Calu3 (cell line): ENCODE results near the gene XRN2. TPM values are rescaled to one million over a fixed set of nuclear protein-coding genes. Genes with fewer than 3 reads are reported as not detected.

Experiments
- BruUV-seq: library from RNA; stranded (reverse); fragments of 400-500 nt; replicated peaks from 2 replicates; lab custom pipeline; 2021; lab: Mats Ljungman, UMichigan
- CTCF ChIA-PET: fragments of 300-600 bp; sonication (Branson Sonifier 250); formaldehyde crosslinking; loops from one replicate; lab custom pipeline; 2022; ENCODE audit warnings: antibody characterized with exemption; lab: Charles Lee
- DNase-seq: peaks from one replicate; pipeline ENCODE4 v3.0.0; 2022
- H3K27ac Mint-ChIP-seq: one replicate; pipeline ENCODE4 v1.8.0; 2022; ENCODE audit warnings: mixed read lengths; ENCODE audit not compliant: unreplicated experiment
- H3K27me3 Mint-ChIP-seq: one replicate; pipeline ENCODE4 v1.8.0; 2022; ENCODE audit warnings: mixed read lengths; ENCODE audit not compliant: unreplicated experiment
- H3K36me3 Mint-ChIP-seq: one replicate; pipeline ENCODE4 v1.8.0; 2022; ENCODE audit warnings: mild to moderate bottlenecking, moderate library complexity, mixed read lengths; ENCODE audit not compliant: insufficient read depth, unreplicated experiment
- H3K4me1 Mint-ChIP-seq: one replicate; pipeline ENCODE4 v1.8.0; 2022; ENCODE audit warnings: mild to moderate bottlenecking, low read depth, mixed read lengths; ENCODE audit not compliant: unreplicated experiment
- H3K4me3 Mint-ChIP-seq: one replicate; pipeline ENCODE4 v1.8.0; 2022; ENCODE audit warnings: mild to moderate bottlenecking, low read depth, moderate library complexity, mixed read lengths; ENCODE audit not compliant: unreplicated experiment
- H3K9me3 Mint-ChIP-seq: one replicate; pipeline ENCODE4 v1.8.0; 2022; ENCODE audit warnings: low read depth, mixed read lengths; ENCODE audit not compliant: unreplicated experiment
- intact Hi-C: fragments of 100-400 bp; cut with micrococcal nuclease; formaldehyde crosslinking; loops from one replicate; pipeline ENCODE4 v1.10.0; 2022; ENCODE audit not compliant: unreplicated experiment
- total RNA-seq: library from RNA; stranded (reverse); gene quantifications from 2 replicates; pipeline ENCODE4 v1.2.3, GENCODE V29; 2022
- TF ChIP-seq, protein P1 (sequence below): fragments of 200-600 bp; IDR thresholded peaks from one replicate; pipeline ENCODE4 v1.8.0; 2022; ENCODE audit warnings: antibody characterized with exemption; ENCODE audit not compliant: unreplicated experiment

XRN2 gene
- total RNA-seq, 1 experiment from 2014 or later, result 24.7 TPM

- CTCF ChIA-PET, result no interaction called here
- Mint-ChIP-seq H3K9me3 (no peaks in the 10 kb centered on the region), H3K4me1 (no peaks in the 10 kb centered on the region), H3K27ac (no peak overlapping the region), H3K27me3 (no peaks in the 10 kb centered on the region), H3K4me3 (no peak overlapping the region), H3K36me3 (no peaks in the 10 kb centered on the region)
- DNase-seq, result no peak
- BruUV-seq, result no TSS peak
- intact Hi-C loops, result no loop called here
- TF ChIP-seq, protein P1, sequence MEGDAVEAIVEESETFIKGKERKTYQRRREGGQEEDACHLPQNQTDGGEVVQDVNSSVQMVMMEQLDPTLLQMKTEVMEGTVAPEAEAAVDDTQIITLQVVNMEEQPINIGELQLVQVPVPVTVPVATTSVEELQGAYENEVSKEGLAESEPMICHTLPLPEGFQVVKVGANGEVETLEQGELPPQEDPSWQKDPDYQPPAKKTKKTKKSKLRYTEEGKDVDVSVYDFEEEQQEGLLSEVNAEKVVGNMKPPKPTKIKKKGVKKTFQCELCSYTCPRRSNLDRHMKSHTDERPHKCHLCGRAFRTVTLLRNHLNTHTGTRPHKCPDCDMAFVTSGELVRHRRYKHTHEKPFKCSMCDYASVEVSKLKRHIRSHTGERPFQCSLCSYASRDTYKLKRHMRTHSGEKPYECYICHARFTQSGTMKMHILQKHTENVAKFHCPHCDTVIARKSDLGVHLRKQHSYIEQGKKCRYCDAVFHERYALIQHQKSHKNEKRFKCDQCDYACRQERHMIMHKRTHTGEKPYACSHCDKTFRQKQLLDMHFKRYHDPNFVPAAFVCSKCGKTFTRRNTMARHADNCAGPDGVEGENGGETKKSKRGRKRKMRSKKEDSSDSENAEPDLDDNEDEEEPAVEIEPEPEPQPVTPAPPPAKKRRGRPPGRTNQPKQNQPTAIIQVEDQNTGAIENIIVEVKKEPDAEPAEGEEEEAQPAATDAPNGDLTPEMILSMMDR, result no peak
Observed at GRCh38 chr20:21294755-21295154, 8.4 kb upstream of the XRN2 start.

GRCh38 chr20:21301940-21302663, 1.0 kb upstream of the XRN2 start:
- no peaks in the 10 kb centered on the region for H3K27me3 Mint-ChIP-seq
- TF ChIP-seq, protein P1, result no peak
- H3K4me3 Mint-ChIP-seq, result peak overlapping the region; percentile 73
- CTCF ChIA-PET, result no interaction called here
- BruUV-seq, result no TSS peak
- peaks cover 26% of the 10 kb centered on the region for H3K36me3 Mint-ChIP-seq
- no peak for DNase-seq
- intact Hi-C loops, result no loop called here
- peak overlapping the region; percentile 90 for H3K27ac Mint-ChIP-seq
- H3K9me3 Mint-ChIP-seq, result no peaks in the 10 kb centered on the region
- H3K4me1 Mint-ChIP-seq, result peaks cover 9% of the 10 kb centered on the region

GRCh38 chr20:21302664-21303060, 469 bp upstream of the XRN2 start:
- Mint-ChIP-seq H3K36me3 (peaks cover 26% of the 10 kb centered on the region), H3K27ac (peak overlapping the region; percentile 90), H3K4me1 (peaks cover 9% of the 10 kb centered on the region), H3K9me3 (no peaks in the 10 kb centered on the region), H3K27me3 (no peaks in the 10 kb centered on the region), H3K4me3 (peak overlapping the region; percentile 73)
- intact Hi-C loops, result no loop called here
- TF ChIP-seq, protein P1, result no peak
- CTCF ChIA-PET, result no interaction called here
- BruUV-seq, result TSS peak; percentile 86
- no peak for DNase-seq

DNA sequence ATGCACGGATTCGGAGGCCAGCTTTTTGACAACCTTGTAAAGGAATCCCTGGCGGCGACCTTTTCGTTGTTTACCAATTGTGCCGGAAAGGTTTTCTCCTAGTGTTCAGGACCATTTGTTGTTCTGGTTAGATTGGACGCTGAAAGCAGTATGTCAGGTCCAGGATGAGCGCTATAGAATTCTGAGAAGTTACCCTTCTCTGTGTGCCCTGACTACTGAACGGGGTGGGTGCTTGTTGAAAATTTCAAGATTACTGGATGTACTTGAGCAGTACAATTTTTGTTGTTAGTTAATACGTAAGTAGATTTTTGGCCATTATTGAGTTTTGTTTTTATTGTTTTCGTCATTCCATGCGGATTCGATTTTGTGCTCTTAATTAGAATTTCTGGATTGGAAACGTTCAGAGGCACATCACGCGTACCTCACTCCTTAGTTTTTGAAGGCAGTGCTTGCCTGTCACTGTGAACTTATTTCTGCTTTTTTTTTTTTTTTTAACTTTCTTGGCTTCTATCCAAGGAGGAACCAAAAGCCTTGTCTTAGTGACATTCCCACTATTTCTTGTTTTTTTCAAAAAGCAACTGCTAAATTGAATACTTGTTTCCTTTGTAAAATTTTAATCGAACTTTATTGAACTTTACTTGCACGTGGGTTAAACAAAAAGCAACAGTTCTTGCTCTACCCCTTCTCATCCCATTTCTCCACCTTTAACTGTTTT, 898 bp downstream of the XRN2 start:
- H3K4me1 Mint-ChIP-seq, result peaks cover 9% of the 10 kb centered on the region
- H3K27ac Mint-ChIP-seq, result peak overlapping the region; percentile 90
- BruUV-seq, result no TSS peak
- DNase-seq, result no peak
- H3K4me3 Mint-ChIP-seq, result peak overlapping the region; percentile 73
- peaks cover 26% of the 10 kb centered on the region for H3K36me3 Mint-ChIP-seq
- no peaks in the 10 kb centered on the region for H3K9me3 Mint-ChIP-seq
- no peaks in the 10 kb centered on the region for H3K27me3 Mint-ChIP-seq
- intact Hi-C loops, result no loop called here
- CTCF ChIA-PET, result no interaction called here
- TF ChIP-seq, protein P1, result no peak
